Endometrium (tissue), 2 donors: ENCODE results near the gene RETREG1.
"Not testable (repeated sequence)": the region's sequence is repeated elsewhere in the genome, so short reads cannot be mapped to it uniquely, and the experiment has no call there.

Source experiments
- FAIRE-seq: peaks from 2 replicates; lab custom pipeline; 2012; peaks lifted over from hg19 to GRCh38; lab: Jason Lieb, UNC
- donor health status: control.
- donor health status: control.

Gene RETREG1

GRCh38 chr5:16554110-16554509 lies 62.7 kb downstream of the RETREG1 start:
- FAIRE-seq = no peak

- FAIRE-seq = no peak
Measured at GRCh38 chr5:16552666-16553343, 64.0 kb downstream of the RETREG1 start.

- FAIRE-seq = no peak
Measured at GRCh38 chr5:16551628-16552027, 65.2 kb downstream of the RETREG1 start.

- FAIRE-seq = no peak
Measured at GRCh38 chr5:16550316-16550952, 66.4 kb downstream of the RETREG1 start.

- no peak for FAIRE-seq
Measured at GRCh38 chr5:16549491-16550206, 67.1 kb downstream of the RETREG1 start.

GRCh38 chr5:16548812-16549211 lies 68.0 kb downstream of the RETREG1 start:
- no peak for FAIRE-seq

- FAIRE-seq = no peak
Measured at GRCh38 chr5:16548115-16548514, 68.7 kb downstream of the RETREG1 start.

- no peak for FAIRE-seq
Measured at GRCh38 chr5:16547200-16547842, 69.5 kb downstream of the RETREG1 start.

- no peak for FAIRE-seq
Measured at GRCh38 chr5:16546732-16547131, 70.1 kb downstream of the RETREG1 start.

- FAIRE-seq = no peak
Measured at GRCh38 chr5:16544607-16545374, 72.0 kb downstream of the RETREG1 start.

- not testable (repeated sequence) for FAIRE-seq
Measured at GRCh38 chr5:16543206-16543605, 73.6 kb downstream of the RETREG1 start.

GRCh38 chr5:16542236-16542635 lies 74.6 kb downstream of the RETREG1 start:
- FAIRE-seq = no peak

- FAIRE-seq = not testable (repeated sequence)
Measured at GRCh38 chr5:16541592-16541991, 75.2 kb downstream of the RETREG1 start.

GRCh38 chr5:16540421-16540820 lies 76.4 kb downstream of the RETREG1 start:
- FAIRE-seq = no peak

GRCh38 chr5:16539169-16539666 lies 77.6 kb downstream of the RETREG1 start:
- no peak for FAIRE-seq

GRCh38 chr5:16538006-16538405 lies 78.8 kb downstream of the RETREG1 start:
- FAIRE-seq = no peak

- FAIRE-seq = no peak
Measured at GRCh38 chr5:16536818-16537217, 80.0 kb downstream of the RETREG1 start.

GRCh38 chr5:16536246-16536645 lies 80.6 kb downstream of the RETREG1 start:
- FAIRE-seq = no peak

- FAIRE-seq = no peak
Measured at GRCh38 chr5:16534280-16534679, 82.5 kb downstream of the RETREG1 start.

GRCh38 chr5:16531063-16531648 lies 85.6 kb downstream of the RETREG1 start:
- no peak for FAIRE-seq

- no peak for FAIRE-seq
Measured at GRCh38 chr5:16529306-16529705, 87.5 kb downstream of the RETREG1 start.
